AG09309 (cell line): ENCODE data around the gene COL11A2.
A peak's percentile ranks its signal among the peaks of the same experiment; 100 is the strongest.

ENCODE experiments used
- DNase-seq: peaks from one replicate; pipeline ENCODE4 v3.0.0-alpha.2; 2010; ENCODE audit warnings: low read depth
- H3K4me3 ChIP-seq: 2 replicates; pipeline ENCODE4 v1.5.1; 2011; ENCODE audit warnings: mild to moderate bottlenecking, low read depth, low read length, moderate library complexity; ENCODE audit not compliant: control insufficient read depth
- TF ChIP-seq, protein P1 (sequence below): IDR thresholded peaks from 2 replicates; pipeline ENCODE4 v1.5.1; 2011; ENCODE audit warnings: mild to moderate bottlenecking, low read depth, low read length, inconsistent platforms; ENCODE audit not compliant: insufficient read depth, control insufficient read depth; ENCODE audit errors: missing control alignments

The COL11A2 gene

DNA sequence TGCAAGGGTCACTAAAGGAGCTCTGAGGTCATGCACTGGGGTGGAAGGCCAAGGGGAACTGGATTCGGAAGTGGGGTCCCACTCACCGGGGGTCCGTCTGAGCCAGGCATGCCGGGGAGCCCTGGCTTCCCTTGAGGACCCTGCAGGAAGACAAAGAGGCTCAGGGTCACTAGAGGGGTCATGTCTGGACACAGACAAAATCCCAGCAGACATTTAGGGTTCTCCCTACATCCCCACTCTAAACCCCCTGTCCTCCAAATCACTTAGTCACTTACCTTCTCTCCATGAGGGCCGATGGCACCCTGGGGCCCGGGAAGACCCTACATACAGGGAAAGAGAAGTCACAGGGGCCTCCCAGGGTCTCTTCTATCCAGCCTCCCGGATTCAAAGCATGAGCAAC, 15.4 kb downstream of the COL11A2 start:
- TF ChIP-seq, protein P1, sequence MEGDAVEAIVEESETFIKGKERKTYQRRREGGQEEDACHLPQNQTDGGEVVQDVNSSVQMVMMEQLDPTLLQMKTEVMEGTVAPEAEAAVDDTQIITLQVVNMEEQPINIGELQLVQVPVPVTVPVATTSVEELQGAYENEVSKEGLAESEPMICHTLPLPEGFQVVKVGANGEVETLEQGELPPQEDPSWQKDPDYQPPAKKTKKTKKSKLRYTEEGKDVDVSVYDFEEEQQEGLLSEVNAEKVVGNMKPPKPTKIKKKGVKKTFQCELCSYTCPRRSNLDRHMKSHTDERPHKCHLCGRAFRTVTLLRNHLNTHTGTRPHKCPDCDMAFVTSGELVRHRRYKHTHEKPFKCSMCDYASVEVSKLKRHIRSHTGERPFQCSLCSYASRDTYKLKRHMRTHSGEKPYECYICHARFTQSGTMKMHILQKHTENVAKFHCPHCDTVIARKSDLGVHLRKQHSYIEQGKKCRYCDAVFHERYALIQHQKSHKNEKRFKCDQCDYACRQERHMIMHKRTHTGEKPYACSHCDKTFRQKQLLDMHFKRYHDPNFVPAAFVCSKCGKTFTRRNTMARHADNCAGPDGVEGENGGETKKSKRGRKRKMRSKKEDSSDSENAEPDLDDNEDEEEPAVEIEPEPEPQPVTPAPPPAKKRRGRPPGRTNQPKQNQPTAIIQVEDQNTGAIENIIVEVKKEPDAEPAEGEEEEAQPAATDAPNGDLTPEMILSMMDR: no peak
- no peak for DNase-seq
- H3K4me3 ChIP-seq: no peak overlapping the region

DNA sequence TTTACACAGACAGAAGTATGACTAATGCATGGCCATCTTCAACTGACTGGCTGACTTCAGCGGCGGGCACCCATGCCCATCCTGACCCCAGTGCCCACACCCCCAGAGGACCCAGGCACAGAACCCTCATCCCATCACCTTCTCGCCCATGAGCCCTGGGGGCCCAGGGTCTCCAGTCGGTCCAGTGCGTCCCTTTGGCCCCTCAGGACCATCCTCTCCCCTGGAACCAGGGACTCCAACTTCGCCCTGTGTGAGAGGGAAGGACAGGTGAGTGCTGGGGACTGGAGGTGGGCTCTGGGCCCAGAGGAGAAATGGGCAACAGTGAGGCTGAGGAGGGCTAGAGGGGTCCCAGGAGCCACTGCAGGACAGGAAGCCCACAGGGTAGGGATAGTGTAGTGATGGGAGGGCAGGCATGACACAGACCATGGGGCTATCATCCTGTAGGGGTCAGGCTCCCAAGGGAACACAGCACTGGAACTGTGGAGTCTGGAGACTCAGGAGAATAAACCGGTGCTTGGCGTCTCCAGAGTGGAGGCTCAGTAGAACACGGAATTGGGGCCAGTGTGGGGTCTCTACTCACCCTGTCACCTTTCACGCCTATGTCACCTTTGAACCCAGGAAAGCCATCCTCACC, 16.7 kb downstream of the COL11A2 start:
- H3K4me3 ChIP-seq: no peak overlapping the region
- no peak for DNase-seq
- TF ChIP-seq, protein P1: peak; percentile 18

DNA sequence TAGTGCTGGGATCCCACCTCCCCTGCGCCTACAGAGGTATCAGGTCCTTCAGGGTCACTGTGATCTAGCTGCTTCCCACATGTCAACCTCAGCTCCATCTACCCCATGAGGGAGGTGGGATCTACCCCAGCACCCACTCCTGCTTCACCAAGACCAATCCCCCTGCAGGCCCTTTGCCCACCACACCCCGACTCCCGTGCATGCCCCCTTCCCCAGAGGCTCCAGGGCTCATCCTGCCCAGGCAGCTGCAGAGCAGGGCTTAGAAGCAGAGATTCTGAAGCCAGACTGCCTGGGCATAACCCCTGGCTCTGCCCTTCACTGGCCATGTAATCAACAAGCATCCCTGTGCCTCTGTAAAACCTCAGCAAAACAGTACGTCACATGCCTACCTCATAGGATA, 17.5 kb downstream of the COL11A2 start:
- DNase-seq: no peak
- no peak overlapping the region for H3K4me3 ChIP-seq
- TF ChIP-seq, protein P1: no peak

DNA sequence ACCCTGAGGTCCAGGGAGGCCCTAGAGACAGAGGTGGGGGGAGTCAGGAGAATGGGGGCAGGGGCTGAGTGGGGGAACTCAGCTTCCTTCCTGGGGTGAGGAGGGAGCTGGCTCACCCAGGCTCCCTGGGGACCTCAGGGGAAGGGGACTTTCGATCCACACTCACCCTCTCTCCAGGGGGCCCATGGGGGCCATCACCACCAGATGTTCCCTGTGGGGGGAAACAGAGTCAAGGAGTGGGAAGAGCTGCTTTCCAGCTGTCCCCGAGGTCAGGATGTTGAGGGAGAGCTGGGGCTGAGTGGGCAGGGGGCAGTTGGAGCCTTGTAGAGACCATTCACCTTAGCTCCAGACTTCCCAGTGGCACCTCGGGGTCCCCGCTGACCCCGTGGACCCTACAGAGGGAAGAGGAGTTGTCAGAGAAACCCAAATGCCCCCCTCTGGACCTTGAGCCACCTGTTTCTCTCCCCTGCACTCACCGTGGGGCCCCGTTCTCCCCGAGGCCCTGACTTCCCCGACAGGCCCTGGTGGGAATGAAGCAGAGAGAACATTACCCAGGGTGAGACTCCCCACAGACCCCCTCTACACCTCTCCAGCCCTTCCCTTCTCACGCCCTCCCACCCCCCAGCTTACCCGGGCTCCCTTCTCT, 18.6 kb downstream of the COL11A2 start:
- TF ChIP-seq, protein P1: no peak
- H3K4me3 ChIP-seq: no peak overlapping the region
- no peak for DNase-seq

DNA sequence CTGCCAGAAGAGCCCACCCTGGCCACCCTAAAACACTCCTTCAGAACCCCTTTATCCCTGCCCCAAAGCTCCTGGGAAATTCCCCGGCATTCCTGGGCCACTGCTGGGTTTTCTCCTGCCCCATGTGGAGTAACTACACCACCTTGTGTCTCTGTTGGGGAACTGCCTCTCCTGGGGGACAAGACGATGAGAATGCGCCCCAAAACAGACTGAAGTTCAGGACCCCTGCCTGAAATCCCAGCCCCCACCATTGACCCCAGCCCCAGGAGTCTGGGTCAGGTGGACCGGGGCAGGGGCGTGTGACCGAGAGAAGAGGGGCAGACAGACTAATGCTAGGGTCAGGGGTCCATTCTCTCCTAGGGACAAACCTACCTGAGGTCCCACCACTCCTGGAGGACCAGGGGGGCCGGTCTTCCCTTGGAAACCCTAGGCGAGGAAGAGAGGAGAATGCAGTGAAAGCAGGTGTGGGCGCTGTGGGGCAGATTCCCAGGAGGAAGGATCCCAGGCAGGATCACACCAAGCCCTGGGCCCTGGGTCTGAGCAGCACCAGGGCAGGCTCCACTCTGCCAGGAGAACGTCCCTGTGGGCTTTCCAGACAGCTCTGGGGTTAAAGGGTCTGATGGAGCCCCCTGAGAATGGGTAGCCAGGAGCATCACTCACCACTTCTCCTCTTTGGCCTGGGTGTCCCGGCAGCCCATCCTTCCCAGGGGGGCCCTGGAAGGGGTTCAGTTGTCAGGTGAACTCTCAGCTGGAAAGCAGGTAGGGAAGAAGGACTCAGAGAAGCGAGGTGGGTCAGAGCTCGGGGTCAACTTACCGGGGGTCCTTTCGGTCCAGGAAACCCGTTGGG, 19.4 kb downstream of the COL11A2 start:
- TF ChIP-seq, protein P1: peak; percentile 82
- DNase-seq: no peak
- no peak overlapping the region for H3K4me3 ChIP-seq

DNA sequence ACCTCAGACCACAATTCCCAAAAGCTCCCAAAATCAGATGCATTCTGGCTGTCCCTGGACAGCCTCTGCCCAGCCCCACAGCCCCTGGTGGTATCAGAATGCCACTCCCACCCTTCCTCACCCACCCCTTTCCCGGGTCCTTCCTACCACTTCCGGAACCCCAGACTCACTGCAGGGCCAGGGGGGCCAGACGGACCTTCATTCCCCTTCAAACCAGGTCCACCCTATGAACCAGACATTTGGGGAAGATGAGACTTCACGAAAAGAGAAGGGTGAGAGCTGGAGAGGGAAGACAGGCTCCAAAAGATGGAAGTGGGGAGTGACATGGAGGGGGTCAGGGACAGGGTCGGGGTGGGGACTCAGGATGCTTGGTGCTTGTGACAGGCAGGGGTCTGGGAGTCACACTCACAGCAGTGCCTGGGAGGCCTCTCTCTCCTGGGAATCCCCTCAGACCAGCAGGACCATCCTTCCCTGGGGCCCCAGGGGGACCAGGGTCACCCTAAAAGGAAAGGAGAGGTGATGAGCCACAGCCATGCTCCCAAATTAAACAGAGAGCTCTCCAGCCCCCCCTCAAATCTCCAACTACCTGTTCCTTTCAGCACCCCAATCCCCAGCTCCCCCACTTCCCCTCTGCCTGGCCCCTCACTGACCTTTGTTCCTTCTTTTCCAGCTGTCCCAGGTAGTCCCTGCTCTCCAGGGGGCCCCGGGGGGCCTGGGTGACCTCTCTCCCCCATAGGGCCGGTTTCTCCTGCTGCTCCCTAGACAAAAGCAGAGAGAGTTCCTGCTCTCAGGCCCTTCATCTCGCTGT, 20.2 kb downstream of the COL11A2 start:
- no peak overlapping the region for H3K4me3 ChIP-seq
- TF ChIP-seq, protein P1: no peak
- no peak for DNase-seq
